Panc1 (cell line): ENCODE results near the gene ZBTB12. TPM values are rescaled to one million over a fixed set of nuclear protein-coding genes. Genes with fewer than 3 reads are reported as not detected.

Source experiments
- ATAC-seq: fragments of 200-7000 bp; cut with Tn5 transposase; 2 replicates; pipeline ENCODE4 v1.9.1; 2020; ENCODE audit warnings: mild to moderate bottlenecking, moderate library complexity
- BruUV-seq: library from RNA; stranded (reverse); fragments of 400-500 nt; replicated peaks from 2 replicates; lab custom pipeline; 2021; lab: Mats Ljungman, UMichigan
- CTCF ChIA-PET: fragments of 300-600 bp; sonication (Branson Sonifier 250); formaldehyde crosslinking; loops from one replicate; lab custom pipeline; 2022; ENCODE audit warnings: antibody characterized with exemption; lab: Charles Lee
- POLR2A ChIA-PET: fragments of 300-600 bp; sonication (Branson Sonifier 250); formaldehyde crosslinking; loops from one replicate; lab custom pipeline; 2022; ENCODE audit warnings: antibody characterized with exemption; lab: Charles Lee
- DNase-seq: peaks from one replicate; pipeline ENCODE4 v3.0.0-alpha.2; 2010; ENCODE audit warnings: low read depth, low spot score
- H3K27ac ChIP-seq: 2 replicates; pipeline ENCODE4 v1.5.1; 2011; ENCODE audit warnings: mild to moderate bottlenecking, low read length, inconsistent platforms
- H3K27me3 ChIP-seq: fragments of 200-500 bp; sonication (Bioruptor generic); 2 replicates; pipeline ENCODE4 v1.6.0; 2014; ENCODE audit warnings: low read length, inconsistent platforms; ENCODE audit not compliant: control insufficient read depth, insufficient read depth
- H3K36me3 ChIP-seq: fragments of 200-500 bp; sonication (Bioruptor generic); 2 replicates; pipeline ENCODE4 v1.5.1; 2014; ENCODE audit warnings: inconsistent platforms, mild to moderate bottlenecking, low read length, moderate library complexity; ENCODE audit not compliant: control insufficient read depth, insufficient read depth
- H3K4me1 ChIP-seq: 2 replicates; pipeline ENCODE4 v1.5.1; 2011; ENCODE audit warnings: inconsistent platforms, mild to moderate bottlenecking, low read length, moderate library complexity; ENCODE audit not compliant: control insufficient read depth, insufficient read depth
- H3K4me3 ChIP-seq, 2 experiments: 2 replicates each; pipeline ENCODE4 v1.5.1; 2011 to 2012; ENCODE audit warnings: low read depth in 2 of 2, low read length in 2 of 2, mild to moderate bottlenecking in 2 of 2, inconsistent platforms in 1 of 2, moderate library complexity in 1 of 2
- H3K9me3 ChIP-seq: fragments of 200-500 bp; sonication (Bioruptor generic); 2 replicates; pipeline ENCODE4 v1.5.1; 2014; ENCODE audit warnings: low read depth, mild to moderate bottlenecking, inconsistent platforms, low read length, moderate library complexity; ENCODE audit not compliant: control insufficient read depth, insufficient read depth
- CTCF ChIP-seq: fragments of 450-650 bp; IDR thresholded peaks from 2 replicates; pipeline ENCODE4 v1.5.1; 2017; ENCODE audit warnings: mild to moderate bottlenecking
- POLR2AphosphoS5 ChIP-seq: IDR thresholded peaks from 2 replicates; pipeline ENCODE4 v1.6.1; 2012; ENCODE audit warnings: mild to moderate bottlenecking, low read depth, low read length, moderate library complexity
- REST ChIP-seq, 2 experiments: IDR thresholded peaks; 2 replicates each; pipeline ENCODE4 v1.6.1; 2011 to 2012; ENCODE audit warnings: low read depth in 2 of 2, control low read depth in 1 of 2, low read length in 1 of 2, mild to moderate bottlenecking in 1 of 2, moderate library complexity in 1 of 2; ENCODE audit not compliant: insufficient read depth in 1 of 2
- SIN3A ChIP-seq: IDR thresholded peaks from 2 replicates; pipeline ENCODE4 v1.6.1; 2012; ENCODE audit warnings: low read depth, mild to moderate bottlenecking, low read length, moderate library complexity, borderline replicate concordance; ENCODE audit not compliant: insufficient read depth
- TCF7L2 ChIP-seq: IDR thresholded peaks from 2 replicates; pipeline ENCODE4 v1.6.1; 2011; ENCODE audit warnings: mild to moderate bottlenecking, low read depth, low read length, inconsistent platforms
- in situ Hi-C: cut with HindIII; loops from 2 replicates; pipeline ENCODE4 v1.10.0; 2016; ENCODE audit warnings: low sequenced_read_pairs, low pct_unique_long_range_greater_than_20kb
- intact Hi-C: fragments of 100-400 bp; cut with micrococcal nuclease; formaldehyde crosslinking; loops from one replicate; pipeline ENCODE4 v1.10.0; 2022; ENCODE audit not compliant: unreplicated experiment
- total RNA-seq: library from RNA; stranded (reverse); gene quantifications from one replicate; pipeline ENCODE4 v1.2.1, GENCODE V29; 2021; ENCODE audit not compliant: unreplicated experiment

ZBTB12 gene
- total RNA-seq, 1 experiment from 2014 or later: 9.4 TPM

GRCh38 chr6:31935823-31936222 is 33.9 kb upstream of the ZBTB12 start:
- no peak for DNase-seq
- H3K4me1 ChIP-seq: peaks cover 8% of the 10 kb centered on the region
- in situ Hi-C loops (no loop called here), intact Hi-C loops (no loop called here)
- BruUV-seq: no TSS peak
- TF ChIP-seq REST (IDR thresholded peaks at IDR 0.05; ENCODE audit: insufficient read depth in 1 of 2, low read depth in 2 of 2, low read length in 1 of 2) (no peak), TCF7L2 (no peak), POLR2AphosphoS5 (no peak)
- H3K27ac ChIP-seq: no peak overlapping the region
- no peaks in the 10 kb centered on the region for H3K27me3 ChIP-seq
- ChIA-PET POLR2A (no interaction called here), CTCF (no interaction called here)
- H3K36me3 ChIP-seq: no peaks in the 10 kb centered on the region
- no peak overlapping the region for H3K4me3 ChIP-seq
- H3K9me3 ChIP-seq: no peaks in the 10 kb centered on the region
- ATAC-seq: no peak

GRCh38 chr6:31935021-31935420 is 33.1 kb upstream of the ZBTB12 start:
- H3K4me1 ChIP-seq: peaks cover under 1% of the 10 kb centered on the region; the same call in 1 of the 2 replicates
- DNase-seq: no peak
- TF ChIP-seq CTCF: no peak
- no peak for TF ChIP-seq TCF7L2
- no peak for TF ChIP-seq SIN3A
- no peak for TF ChIP-seq REST (IDR thresholded peaks at IDR 0.05; ENCODE audit: insufficient read depth in 1 of 2, low read depth in 2 of 2, low read length in 1 of 2)
- no peak for TF ChIP-seq POLR2AphosphoS5
- POLR2A ChIA-PET: no interaction called here
- H3K4me3 ChIP-seq: no peak overlapping the region
- H3K27ac ChIP-seq: no peak overlapping the region
- no peaks in the 10 kb centered on the region for H3K9me3 ChIP-seq
- H3K36me3 ChIP-seq: no peaks in the 10 kb centered on the region
- no TSS peak for BruUV-seq
- no peaks in the 10 kb centered on the region for H3K27me3 ChIP-seq
- intact Hi-C loops (no loop called here), in situ Hi-C loops (no loop called here)
- ATAC-seq: no peak
- CTCF ChIA-PET: no interaction called here
